IMR-90 (cell line): ENCODE results near the gene ZNF853. TPM values are rescaled to one million over a fixed set of nuclear protein-coding genes. Genes with fewer than 3 reads are reported as not detected.

Experiments used
- ATAC-seq: fragments of 200-7000 bp; cut with Tn5 transposase; 2 replicates; pipeline ENCODE4 v1.9.1; 2020; ENCODE audit warnings: low read depth, mild to moderate bottlenecking, moderate library complexity
- BruUV-seq: library from RNA; stranded (reverse); fragments of 400-500 nt; replicated peaks from 2 replicates; lab custom pipeline; 2021; lab: Mats Ljungman, UMichigan
- CTCF ChIA-PET: fragments of 300-600 bp; formaldehyde crosslinking; extraction: SDS; loops from one replicate; lab custom pipeline; 2021; ENCODE audit warnings: antibody characterized with exemption; lab: Yijun Ruan, JAX
- POLR2A ChIA-PET: fragments of 300-600 bp; sonication (Branson Sonifier 250); formaldehyde crosslinking; loops from one replicate; lab custom pipeline; 2022; ENCODE audit warnings: antibody characterized with exemption; ENCODE audit not compliant: unreplicated experiment; lab: Charles Lee
- DNase-seq: peaks from one replicate; pipeline ENCODE4 v3.0.0; 2013
- H2AFZ ChIP-seq: replicated peaks from 2 replicates; pipeline ENCODE3; 2013; ENCODE audit warnings: low read length, mild to moderate bottlenecking; ENCODE audit not compliant: poor library complexity
- H2AK5ac ChIP-seq: 2 replicates; pipeline ENCODE4 v1.6.1; 2013; ENCODE audit warnings: low read depth, low read length, inconsistent platforms
- H2AK9ac ChIP-seq: replicated peaks from 2 replicates; pipeline ENCODE3; 2013; ENCODE audit warnings: mild to moderate bottlenecking, low read depth, low read length, moderate library complexity; ENCODE audit not compliant: poor library complexity
- H2BK120ac ChIP-seq: 2 replicates; pipeline ENCODE4 v1.6.1; 2013; ENCODE audit warnings: low read depth, low read length, inconsistent platforms
- H2BK15ac ChIP-seq: 3 replicates; pipeline ENCODE4 v1.6.1; 2013; ENCODE audit warnings: low read depth, low read length, inconsistent platforms
- H2BK20ac ChIP-seq: 2 replicates; pipeline ENCODE4 v1.6.1; 2013; ENCODE audit warnings: low read depth, mild to moderate bottlenecking, inconsistent platforms, low read length, moderate library complexity
- H2BK5ac ChIP-seq: 2 replicates; pipeline ENCODE4 v1.6.1; 2013; ENCODE audit warnings: mild to moderate bottlenecking, low read depth, low read length, inconsistent platforms; ENCODE audit not compliant: poor library complexity, severe bottlenecking
- H3K14ac ChIP-seq: replicated peaks from 2 replicates; pipeline ENCODE4 v1.6.1; 2013; ENCODE audit warnings: low read depth, low read length, inconsistent platforms
- H3K18ac ChIP-seq: 2 replicates; pipeline ENCODE4 v1.6.1; 2013; ENCODE audit warnings: low read depth, low read length, control low read depth
- H3K23ac ChIP-seq: 2 replicates; pipeline ENCODE4 v1.6.1; 2013; ENCODE audit warnings: low read depth, low read length, inconsistent platforms
- H3K27ac ChIP-seq: 2 replicates; pipeline ENCODE4 v1.5.1; 2013; ENCODE audit warnings: mild to moderate bottlenecking, control low read depth, low read length; ENCODE audit not compliant: insufficient read depth
- H3K27me3 ChIP-seq: 2 replicates; pipeline ENCODE4 v1.6.1; 2013; ENCODE audit warnings: low read length; ENCODE audit not compliant: control insufficient read depth, insufficient read depth
- H3K36me3 ChIP-seq: 2 replicates; pipeline ENCODE4 v1.6.1; 2013; ENCODE audit warnings: low read length, mixed read lengths; ENCODE audit not compliant: control insufficient read depth, insufficient read depth
- H3K4ac ChIP-seq: 2 replicates; pipeline ENCODE4 v1.6.1; 2013; ENCODE audit warnings: low read depth, low read length, inconsistent platforms
- H3K4me1 ChIP-seq: 2 replicates; pipeline ENCODE4 v1.6.1; 2013; ENCODE audit warnings: low read length, mixed read lengths; ENCODE audit not compliant: control insufficient read depth, insufficient read depth
- H3K4me2 ChIP-seq: 2 replicates; pipeline ENCODE4 v1.6.1; 2013; ENCODE audit warnings: low read depth, mild to moderate bottlenecking, control low read depth, low read length, moderate library complexity
- H3K4me3 ChIP-seq: 2 replicates; pipeline ENCODE4 v1.5.1; 2013; ENCODE audit warnings: low read depth, mild to moderate bottlenecking, control low read depth, low read length, moderate library complexity; ENCODE audit not compliant: insufficient read depth
- H3K56ac ChIP-seq: 2 replicates; pipeline ENCODE4 v1.6.1; 2013; ENCODE audit warnings: low read length, inconsistent platforms; ENCODE audit not compliant: insufficient read depth; ENCODE audit errors: extremely low read depth
- H3K79me1 ChIP-seq, 2 experiments: 2 replicates each; pipeline ENCODE4 v1.6.1; 2013; ENCODE audit warnings: low read length in 2 of 2, inconsistent platforms in 1 of 2, low read depth in 1 of 2
- H3K9ac ChIP-seq: 2 replicates; pipeline ENCODE4 v1.6.1; 2013; ENCODE audit warnings: low read depth, low read length, control low read depth
- H3K9me1 ChIP-seq: 2 replicates; pipeline ENCODE4 v1.6.1; 2013; ENCODE audit warnings: low read length, inconsistent platforms; ENCODE audit not compliant: insufficient read depth
- H3K9me3 ChIP-seq: 2 replicates; pipeline ENCODE4 v1.6.1; 2013; ENCODE audit warnings: low read length; ENCODE audit not compliant: control insufficient read depth, insufficient read depth
- H4K20me1 ChIP-seq: 2 replicates; pipeline ENCODE4 v1.6.1; 2013; ENCODE audit warnings: low read length, inconsistent platforms; ENCODE audit not compliant: insufficient read depth
- H4K5ac ChIP-seq: 2 replicates; pipeline ENCODE4 v1.6.1; 2013; ENCODE audit warnings: mild to moderate bottlenecking, low read depth, low read length, control low read depth
- H4K8ac ChIP-seq, 2 experiments: 2 replicates each; pipeline ENCODE4 v1.6.1; 2013; ENCODE audit warnings: low read depth in 2 of 2, low read length in 2 of 2, control low read depth in 1 of 2, inconsistent platforms in 1 of 2
- H4K91ac ChIP-seq: 2 replicates; pipeline ENCODE4 v1.6.1; 2013; ENCODE audit warnings: low read depth, low read length, inconsistent platforms; ENCODE audit not compliant: insufficient read depth
- BHLHE40 ChIP-seq: fragments of 150-350 bp; IDR thresholded peaks from 2 replicates; pipeline ENCODE4 v1.6.1; 2016; ENCODE audit warnings: mild to moderate bottlenecking, low read depth, low read length
- CEBPB ChIP-seq: IDR thresholded peaks from 2 replicates; pipeline ENCODE4 v1.6.1; 2012; ENCODE audit warnings: low read depth, low read length, improper control_type of control experiment
- CHD1 ChIP-seq: IDR thresholded peaks from 2 replicates; pipeline ENCODE4 v1.6.1; 2012; ENCODE audit warnings: low read depth, low read length, improper control_type of control experiment
- ELK1 ChIP-seq: fragments of 150-350 bp; IDR thresholded peaks from 2 replicates; pipeline ENCODE4 v1.6.1; 2016; ENCODE audit warnings: low read depth, mild to moderate bottlenecking, low read length, moderate library complexity, borderline replicate concordance
- FOS ChIP-seq: fragments of 150-350 bp; IDR thresholded peaks from 2 replicates; pipeline ENCODE4 v1.6.1; 2016; ENCODE audit warnings: low read depth, low read length
- MAFK ChIP-seq: IDR thresholded peaks from 2 replicates; pipeline ENCODE4 v1.6.1; 2012; ENCODE audit warnings: low read depth, low read length, improper control_type of control experiment
- MAZ ChIP-seq: IDR thresholded peaks from 2 replicates; pipeline ENCODE4 v1.6.1; 2012; ENCODE audit warnings: low read depth, mild to moderate bottlenecking, low read length, improper control_type of control experiment, moderate library complexity, borderline replicate concordance
- MXI1 ChIP-seq: IDR thresholded peaks from 2 replicates; pipeline ENCODE4 v1.6.1; 2012; ENCODE audit warnings: low read depth, mild to moderate bottlenecking, low read length, moderate library complexity, borderline replicate concordance
- NFE2L2 ChIP-seq: fragments of 150-350 bp; IDR thresholded peaks from 2 replicates; pipeline ENCODE4 v1.6.1; 2016; ENCODE audit warnings: low read depth, mild to moderate bottlenecking, low read length
- POLR2A ChIP-seq: IDR thresholded peaks from 2 replicates; pipeline ENCODE4 v1.6.1; 2012; ENCODE audit warnings: mild to moderate bottlenecking, low read depth, low read length
- RAD21 ChIP-seq: IDR thresholded peaks from 2 replicates; pipeline ENCODE4 v1.6.1; 2012; ENCODE audit warnings: low read length, improper control_type of control experiment
- RCOR1 ChIP-seq: IDR thresholded peaks from 2 replicates; pipeline ENCODE4 v1.6.1; 2012; ENCODE audit warnings: mild to moderate bottlenecking, low read length, improper control_type of control experiment; ENCODE audit not compliant: insufficient replicate concordance
- RFX5 ChIP-seq: IDR thresholded peaks from 2 replicates; pipeline ENCODE4 v1.8.0; 2012; ENCODE audit warnings: low read depth, mild to moderate bottlenecking, low read length, moderate library complexity
- SMC3 ChIP-seq: fragments of 150-350 bp; IDR thresholded peaks from 2 replicates; pipeline ENCODE4 v1.6.1; 2016; ENCODE audit warnings: low read depth, mild to moderate bottlenecking, antibody characterized with exemption, low read length, moderate library complexity
- USF2 ChIP-seq: fragments of 150-350 bp; IDR thresholded peaks from 2 replicates; pipeline ENCODE4 v1.6.1; 2017; ENCODE audit warnings: mild to moderate bottlenecking, antibody characterized with exemption, low read length, low read depth
- WGBS, 2 experiments: methylation state at CpG; one replicate each; pipeline versions ENCODE4 v1.1.5 to v1.1.7; 2013; ENCODE audit warnings: missing lambda C conversion rate in 2 of 2; ENCODE audit not compliant: insufficient read length in 1 of 2; ENCODE audit errors: extremely low coverage in 2 of 2; 5-methylcytosine and 5-hydroxymethylcytosine counted together
- dilution Hi-C: fragments of 300-500 bp; cut with HindIII; formaldehyde crosslinking; loops from one replicate; pipeline ENCODE4 v1.14.3; 2018; ENCODE audit warnings: low sequenced_read_pairs; ENCODE audit not compliant: unreplicated experiment
- in situ Hi-C: fragments of 300-500 bp; cut with MboI; formaldehyde crosslinking; loops from 3 replicates; pipeline ENCODE4 v1.14.3; 2019; ENCODE audit warnings: low sequenced_read_pairs, inconsistent platforms, mixed read lengths
- intact Hi-C: fragments of 100-400 bp; cut with micrococcal nuclease; formaldehyde crosslinking; loops from 2 replicates; pipeline ENCODE4 v1.10.0; 2022
- polyA plus RNA-seq, 3 experiments: library from polyadenylated mRNA; depleted of rRNA; stranded (reverse); fragments of >200 nt; gene quantifications; 2 replicates each; pipeline ENCODE4 v1.2.3, GENCODE V29; 2012; ENCODE audit warnings: low replicate concordance in 1 of 3
- total RNA-seq: library from RNA; depleted of rRNA; stranded (reverse); fragments of >200 nt; gene quantifications from 2 replicates; pipeline ENCODE4 v1.2.3, GENCODE V29; 2012
- TF ChIP-seq, protein P1 (sequence below): conservative IDR thresholded peaks from 2 replicates; pipeline ENCODE4 v1.5.1; 2012; ENCODE audit warnings: mild to moderate bottlenecking, low read depth, low read length, improper control_type of control experiment

ZNF853 gene
- total and polyA plus RNA-seq, 2 of the 4 experiments (the other 2 are of a cell fraction): 3.4 TPM

GRCh38 chr7:6643915-6644625, 28.7 kb downstream of the ZNF853 start:
- Histone ChIP-seq H4K5ac (no peak overlapping the region), H3K14ac (no peak overlapping the region), H3K23ac (no peak overlapping the region), H3K18ac (no peak overlapping the region), H3K79me1 (peaks cover 18 to 44% of the 10 kb centered on the region in 2 experiments), H2AK5ac (no peak overlapping the region), H3K56ac (no peak overlapping the region), H3K36me3 (peaks cover 70% of the 10 kb centered on the region), H2BK20ac (no peak overlapping the region), H3K9ac (no peak overlapping the region), H3K27ac (no peak overlapping the region), H4K20me1 (peaks cover 11% of the 10 kb centered on the region; the same call in 1 of the 2 replicates), H2AFZ (no peak overlapping the region), H3K9me1 (peaks cover 6% of the 10 kb centered on the region; the same call in 1 of the 2 replicates), H3K27me3 (no peaks in the 10 kb centered on the region), H2BK120ac (no peak overlapping the region), H3K4me2 (no peak overlapping the region), H4K91ac (no peak overlapping the region), H2BK5ac (no peak overlapping the region), H3K4me1 (no peaks in the 10 kb centered on the region), H4K8ac (no peak overlapping the region), H3K4me3 (no peak overlapping the region), H2AK9ac (peak overlapping the region; percentile 13), H2BK15ac (no peak overlapping the region), H3K4ac (no peak overlapping the region), H3K9me3 (peaks cover 2% of the 10 kb centered on the region; the same call in 1 of the 2 replicates)
- DNase-seq (no peak), ATAC-seq (no peak)
- no TSS peak for BruUV-seq
- CTCF ChIA-PET: no interaction called here
- dilution Hi-C loops: no loop called here
- TF ChIP-seq MAFK (no peak), NFE2L2 (no peak), FOS (no peak), CHD1 (no peak), BHLHE40 (no peak), MXI1 (no peak), USF2 (no peak), MAZ (no peak), SMC3 (no peak), ELK1 (no peak), RCOR1 (no peak), POLR2A (no peak), RFX5 (no peak), CEBPB (no peak), RAD21 (no peak)
- TF ChIP-seq, protein P1, sequence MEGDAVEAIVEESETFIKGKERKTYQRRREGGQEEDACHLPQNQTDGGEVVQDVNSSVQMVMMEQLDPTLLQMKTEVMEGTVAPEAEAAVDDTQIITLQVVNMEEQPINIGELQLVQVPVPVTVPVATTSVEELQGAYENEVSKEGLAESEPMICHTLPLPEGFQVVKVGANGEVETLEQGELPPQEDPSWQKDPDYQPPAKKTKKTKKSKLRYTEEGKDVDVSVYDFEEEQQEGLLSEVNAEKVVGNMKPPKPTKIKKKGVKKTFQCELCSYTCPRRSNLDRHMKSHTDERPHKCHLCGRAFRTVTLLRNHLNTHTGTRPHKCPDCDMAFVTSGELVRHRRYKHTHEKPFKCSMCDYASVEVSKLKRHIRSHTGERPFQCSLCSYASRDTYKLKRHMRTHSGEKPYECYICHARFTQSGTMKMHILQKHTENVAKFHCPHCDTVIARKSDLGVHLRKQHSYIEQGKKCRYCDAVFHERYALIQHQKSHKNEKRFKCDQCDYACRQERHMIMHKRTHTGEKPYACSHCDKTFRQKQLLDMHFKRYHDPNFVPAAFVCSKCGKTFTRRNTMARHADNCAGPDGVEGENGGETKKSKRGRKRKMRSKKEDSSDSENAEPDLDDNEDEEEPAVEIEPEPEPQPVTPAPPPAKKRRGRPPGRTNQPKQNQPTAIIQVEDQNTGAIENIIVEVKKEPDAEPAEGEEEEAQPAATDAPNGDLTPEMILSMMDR: no peak
- intact Hi-C loops: no loop called here
- POLR2A ChIA-PET: no interaction called here
- in situ Hi-C loops: no loop called here
- 96% methylated on average over 14 of the region's 21 CpGs; no CpG with 5 or more reads in 1 of the 2 experiments for WGBS, 2 experiments
